ENCODE measurements around the gene MROH2A.

The MROH2A gene

DNA sequence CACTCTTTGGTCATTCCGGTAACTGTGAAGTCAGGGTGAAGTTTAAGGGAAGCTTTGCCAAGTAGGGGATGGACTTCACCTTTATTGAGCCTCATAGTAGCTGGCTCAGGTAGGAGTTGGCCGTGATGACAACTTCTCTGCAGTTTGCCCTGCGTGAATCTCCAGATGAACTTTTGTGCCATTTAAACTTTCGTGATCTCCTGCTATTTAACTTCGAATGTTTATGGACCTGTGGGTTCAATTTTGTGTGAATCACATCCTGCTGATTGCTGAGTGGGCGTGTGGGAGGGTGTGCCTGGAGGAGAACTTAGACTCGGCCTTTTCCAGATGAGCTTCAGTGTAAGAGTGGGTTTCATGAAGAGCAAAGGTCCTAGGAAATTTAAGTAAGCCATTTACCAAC lies 13.9 kb upstream of the MROH2A start:
- DNase-seq, result no peak

DNA sequence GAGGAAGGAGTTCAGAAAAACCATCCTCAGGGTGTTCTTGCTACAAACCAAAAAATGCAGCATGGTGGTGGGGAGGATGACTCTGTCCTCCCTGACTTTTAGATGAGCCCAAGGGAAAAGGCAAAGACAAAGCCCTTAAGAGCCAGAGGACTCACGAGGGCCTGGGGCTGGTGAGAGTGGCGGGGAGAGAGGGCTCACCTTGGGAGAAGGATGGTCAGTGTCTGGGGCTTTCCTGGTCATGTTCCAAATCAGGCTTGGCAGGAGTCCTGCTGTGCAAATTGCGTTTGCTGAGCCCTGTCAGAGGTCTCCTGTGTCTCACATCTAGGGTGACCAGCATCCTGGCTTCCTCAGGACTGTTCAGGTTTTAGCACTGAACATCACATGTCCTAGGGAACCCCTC lies 13.4 kb upstream of the MROH2A start:
- DNase-seq, result no peak

DNA sequence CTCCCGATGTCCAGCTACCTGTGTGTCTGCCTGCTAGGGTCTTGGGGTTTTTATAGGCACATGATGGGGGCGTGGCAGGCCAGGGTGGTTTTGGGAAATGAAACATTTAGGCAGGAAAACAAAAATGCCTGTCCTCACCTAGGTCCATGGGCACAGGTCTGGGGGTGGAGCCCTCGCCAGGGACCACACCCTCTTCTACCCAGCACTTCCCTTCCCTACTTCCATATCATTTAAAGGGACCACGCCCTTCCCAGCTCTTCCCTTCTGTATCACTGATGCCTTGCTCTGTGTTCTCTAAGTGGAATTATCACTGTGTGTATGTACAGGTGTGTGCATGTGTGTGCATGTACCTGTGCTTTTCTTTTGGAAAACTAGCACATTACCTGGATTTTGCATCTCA lies 11.7 kb upstream of the MROH2A start:
- DNase-seq, result no peak

DNA sequence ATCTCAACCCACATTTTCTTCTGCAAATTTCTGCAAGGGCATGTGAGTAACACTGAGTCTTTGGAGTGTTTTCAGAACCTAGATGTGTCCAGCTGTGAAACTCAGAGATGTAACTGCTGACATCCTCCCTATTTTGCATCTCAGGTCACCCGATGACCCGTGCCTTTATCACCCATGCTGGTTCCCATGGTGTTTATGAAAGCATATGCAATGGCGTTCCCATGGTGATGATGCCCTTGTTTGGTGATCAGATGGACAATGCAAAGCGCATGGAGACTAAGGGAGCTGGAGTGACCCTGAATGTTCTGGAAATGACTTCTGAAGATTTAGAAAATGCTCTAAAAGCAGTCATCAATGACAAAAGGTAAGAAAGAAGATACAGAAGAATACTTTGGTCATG lies 10.1 kb upstream of the MROH2A start:
- no peak for DNase-seq

DNA sequence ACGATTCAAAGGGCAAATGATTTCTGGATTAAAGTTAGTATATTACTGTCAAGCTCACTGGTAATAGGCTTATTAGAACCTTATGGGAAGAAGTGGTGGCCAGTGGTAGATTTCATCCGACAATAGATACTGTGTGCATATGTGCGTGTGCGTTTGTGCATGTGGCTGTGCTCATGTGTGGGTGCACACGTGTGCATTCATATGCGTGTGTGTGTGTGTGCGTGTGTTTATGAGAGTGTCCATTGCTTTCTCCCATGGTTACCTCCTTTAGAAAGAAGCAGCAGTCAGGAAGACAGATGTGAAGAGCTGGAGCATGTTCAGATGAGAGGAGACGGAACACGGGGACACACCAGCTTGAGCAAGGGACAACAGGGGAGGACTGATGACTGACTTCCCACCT lies 8.9 kb upstream of the MROH2A start:
- DNase-seq, result no peak

DNA sequence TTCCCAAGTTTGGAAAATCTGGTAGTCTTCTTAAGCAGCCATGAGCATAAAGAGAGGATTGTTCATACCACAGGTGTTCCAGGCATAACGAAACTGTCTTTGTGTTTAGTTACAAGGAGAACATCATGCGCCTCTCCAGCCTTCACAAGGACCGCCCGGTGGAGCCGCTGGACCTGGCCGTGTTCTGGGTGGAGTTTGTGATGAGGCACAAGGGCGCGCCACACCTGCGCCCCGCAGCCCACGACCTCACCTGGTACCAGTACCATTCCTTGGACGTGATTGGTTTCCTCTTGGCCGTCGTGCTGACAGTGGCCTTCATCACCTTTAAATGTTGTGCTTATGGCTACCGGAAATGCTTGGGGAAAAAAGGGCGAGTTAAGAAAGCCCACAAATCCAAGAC lies 6.0 kb upstream of the MROH2A start:
- DNase-seq, result no peak

DNA sequence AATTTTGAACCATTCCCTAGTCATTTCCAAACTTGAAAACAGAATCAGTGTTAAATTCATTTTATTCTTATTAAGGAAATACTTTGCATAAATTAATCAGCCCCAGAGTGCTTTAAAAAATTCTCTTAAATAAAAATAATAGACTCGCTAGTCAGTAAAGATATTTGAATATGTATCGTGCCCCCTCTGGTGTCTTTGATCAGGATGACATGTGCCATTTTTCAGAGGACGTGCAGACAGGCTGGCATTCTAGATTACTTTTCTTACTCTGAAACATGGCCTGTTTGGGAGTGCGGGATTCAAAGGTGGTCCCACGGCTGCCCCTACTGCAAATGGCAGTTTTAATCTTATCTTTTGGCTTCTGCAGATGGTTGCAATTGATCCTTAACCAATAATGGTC lies 5.5 kb upstream of the MROH2A start:
- DNase-seq, result no peak

DNA sequence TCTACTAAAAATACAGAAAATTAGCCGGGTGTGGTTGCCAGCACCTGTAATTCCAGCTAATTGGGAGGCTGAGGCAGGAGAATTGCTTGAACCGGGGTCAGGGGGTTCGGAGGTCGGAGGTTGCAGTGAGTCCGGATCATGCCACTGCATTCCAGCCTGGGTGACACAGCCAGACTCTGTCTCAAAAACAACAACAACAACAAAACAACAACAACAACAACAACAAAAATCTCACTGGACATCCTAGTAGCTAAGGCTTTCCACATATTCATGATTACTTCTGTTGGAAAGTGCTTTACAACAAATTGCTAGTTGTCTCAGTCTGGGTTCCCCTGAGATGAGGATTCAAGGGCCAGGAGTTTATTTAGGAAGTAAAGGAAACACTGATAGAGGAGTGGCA lies 4.3 kb upstream of the MROH2A start:
- DNase-seq, result no peak

DNA sequence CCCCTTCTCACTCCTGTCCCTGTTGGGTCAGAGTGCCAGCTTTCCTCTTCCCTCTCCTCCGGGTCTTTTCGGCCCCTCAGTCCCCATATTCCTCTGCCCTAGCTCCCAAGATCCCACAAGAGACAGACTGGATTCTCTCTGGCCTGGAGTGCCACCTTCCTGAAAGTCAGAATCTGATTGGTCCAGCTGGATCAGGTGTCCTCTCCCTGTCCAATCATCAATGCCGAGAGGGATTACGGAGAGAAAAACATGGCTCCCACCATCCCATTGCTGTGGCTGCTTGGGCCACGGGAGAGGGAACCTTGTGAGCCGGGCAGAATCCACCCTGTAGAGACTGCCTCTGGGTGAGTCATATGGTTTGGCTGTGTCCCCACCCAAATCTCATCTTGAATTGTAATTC lies 2.7 kb upstream of the MROH2A start:
- no peak for DNase-seq

DNA sequence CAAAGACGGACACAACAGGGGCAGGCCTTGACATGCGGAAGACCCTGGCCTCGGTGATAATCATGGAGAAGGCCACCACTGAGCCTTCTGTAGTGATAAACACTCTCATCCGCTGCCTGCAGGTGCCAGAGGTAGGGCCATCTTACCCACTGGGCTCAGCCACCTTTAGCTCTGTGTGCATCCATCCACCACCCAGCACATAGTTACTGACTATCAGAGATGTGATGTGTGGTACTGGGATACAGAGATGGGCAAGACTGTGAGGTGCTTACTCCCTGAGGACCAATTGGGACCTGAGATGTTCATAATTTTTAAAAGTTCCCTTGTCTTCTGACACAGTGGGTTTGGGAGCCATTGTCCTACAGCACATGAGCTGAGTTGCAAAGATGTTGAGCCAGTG lies 1.6 kb downstream of the MROH2A start:
- no peak for DNase-seq

DNA sequence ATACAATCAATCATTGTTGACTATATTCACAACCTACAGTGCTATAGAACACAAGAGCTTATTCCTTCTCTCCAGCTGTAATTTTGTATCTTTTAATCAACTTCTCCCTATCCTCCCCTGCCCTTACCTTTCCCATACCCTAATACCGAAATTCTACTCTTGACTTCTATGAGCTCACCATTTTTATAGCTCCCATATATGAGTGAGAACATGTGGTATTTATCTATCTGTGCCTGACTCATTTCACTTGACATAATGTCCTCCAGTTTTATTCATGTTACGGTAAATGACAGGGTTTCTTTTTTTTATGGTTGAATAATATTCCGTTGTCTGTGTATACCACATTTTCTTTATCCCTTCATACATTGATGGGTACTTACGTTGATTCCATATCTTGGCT lies 2.6 kb downstream of the MROH2A start:
- no peak for DNase-seq

DNA sequence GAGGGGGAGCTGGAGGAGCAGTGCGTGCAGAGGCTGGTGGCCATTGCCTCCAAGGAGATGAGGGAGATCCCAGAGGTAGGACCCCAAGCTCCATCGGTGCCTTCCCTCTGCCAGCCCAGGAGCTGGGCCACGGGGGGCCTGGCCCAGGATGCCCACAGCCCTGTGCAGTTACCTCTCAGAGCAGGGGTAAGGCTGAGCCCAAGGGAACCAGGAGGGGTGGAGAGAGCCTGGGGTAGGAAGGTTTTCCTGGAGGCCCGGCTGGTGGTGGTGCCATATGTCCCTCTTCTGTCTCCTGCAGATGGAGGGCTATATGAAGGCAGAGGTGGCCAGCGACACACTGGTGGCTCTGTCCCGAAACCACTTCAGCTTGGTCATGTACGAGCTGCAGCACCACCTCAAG lies 11.4 kb downstream of the MROH2A start:
- DNase-seq, result no peak

DNA sequence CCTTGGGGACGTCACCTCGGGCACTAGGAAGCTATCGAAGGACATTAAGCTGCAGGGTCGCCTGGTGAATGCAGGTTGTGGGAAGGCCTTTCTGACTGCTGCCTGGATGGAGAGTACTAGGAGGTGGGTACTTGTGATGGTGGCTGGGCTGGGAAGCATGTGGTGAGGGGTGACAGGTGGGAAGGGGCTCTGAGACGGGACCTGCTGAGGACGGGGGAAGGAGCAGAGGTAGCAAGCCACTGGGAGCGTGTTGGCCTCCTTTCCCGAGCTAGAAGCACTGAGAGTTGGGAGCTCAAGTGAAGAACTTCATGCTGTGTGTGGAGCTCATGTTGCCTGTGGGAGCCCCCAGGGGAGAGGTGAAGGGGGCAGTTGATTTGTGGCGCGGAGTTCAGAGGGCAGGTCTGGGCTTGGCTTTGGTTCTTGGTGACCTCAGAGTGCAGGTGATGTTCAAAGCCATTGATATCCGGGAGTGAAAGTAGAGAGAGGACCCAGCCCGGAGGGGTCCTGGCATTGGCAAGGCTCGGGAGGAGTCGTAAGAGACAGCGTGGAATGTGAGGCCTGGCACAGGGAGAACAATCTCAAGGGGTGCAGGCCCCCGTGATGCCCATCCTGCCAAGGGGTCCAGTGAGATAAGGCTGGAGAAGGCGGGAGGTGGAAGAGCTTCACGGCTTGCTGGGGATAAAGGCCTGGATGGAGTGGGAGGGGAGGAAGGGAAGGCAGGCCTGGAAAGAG lies 13.2 kb downstream of the MROH2A start:
- DNase-seq, result no peak

DNA sequence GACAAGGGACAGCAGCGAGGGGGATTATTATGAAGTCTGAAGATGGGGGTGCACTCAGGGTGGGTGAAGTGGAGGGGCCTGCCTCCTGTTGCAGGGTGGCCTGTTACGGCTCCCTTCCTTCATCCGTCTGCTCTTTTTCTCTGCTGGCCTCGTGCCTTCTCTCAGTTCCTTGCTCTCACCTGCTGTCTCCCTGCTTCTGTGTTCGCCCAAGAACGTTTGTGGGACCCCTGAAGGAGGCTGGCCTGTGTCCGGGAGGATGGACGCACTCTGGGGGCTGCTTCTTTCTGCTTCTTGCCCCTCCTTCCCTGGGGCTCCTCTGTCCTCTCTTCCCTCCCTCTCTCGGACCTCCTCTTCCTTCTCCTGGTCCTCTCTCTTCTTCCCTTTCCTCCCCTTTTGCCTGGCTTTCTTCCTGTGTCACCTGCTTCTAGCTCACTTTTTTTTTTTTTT lies 13.8 kb downstream of the MROH2A start:
- DNase-seq, result no peak

DNA sequence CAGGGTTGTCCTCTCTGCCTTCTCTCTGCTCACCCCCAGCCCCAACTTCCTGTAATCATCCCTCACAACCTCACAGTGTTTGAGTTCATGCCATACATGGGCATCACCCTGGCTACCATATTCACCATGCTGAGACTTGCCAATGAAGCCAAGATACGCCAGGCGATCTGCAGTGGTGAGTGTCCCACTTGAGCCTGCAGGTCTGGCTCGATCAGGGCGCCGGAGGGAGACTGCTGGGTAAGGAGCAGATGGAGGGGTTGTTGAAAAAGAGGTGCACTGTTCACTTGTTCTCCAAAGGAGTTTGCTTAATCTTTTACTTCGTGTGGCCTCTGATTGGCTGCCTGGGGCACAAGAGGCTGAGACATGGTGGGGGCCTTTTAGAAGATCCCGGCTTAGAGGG lies 14.6 kb downstream of the MROH2A start:
- no peak for DNase-seq

DNA sequence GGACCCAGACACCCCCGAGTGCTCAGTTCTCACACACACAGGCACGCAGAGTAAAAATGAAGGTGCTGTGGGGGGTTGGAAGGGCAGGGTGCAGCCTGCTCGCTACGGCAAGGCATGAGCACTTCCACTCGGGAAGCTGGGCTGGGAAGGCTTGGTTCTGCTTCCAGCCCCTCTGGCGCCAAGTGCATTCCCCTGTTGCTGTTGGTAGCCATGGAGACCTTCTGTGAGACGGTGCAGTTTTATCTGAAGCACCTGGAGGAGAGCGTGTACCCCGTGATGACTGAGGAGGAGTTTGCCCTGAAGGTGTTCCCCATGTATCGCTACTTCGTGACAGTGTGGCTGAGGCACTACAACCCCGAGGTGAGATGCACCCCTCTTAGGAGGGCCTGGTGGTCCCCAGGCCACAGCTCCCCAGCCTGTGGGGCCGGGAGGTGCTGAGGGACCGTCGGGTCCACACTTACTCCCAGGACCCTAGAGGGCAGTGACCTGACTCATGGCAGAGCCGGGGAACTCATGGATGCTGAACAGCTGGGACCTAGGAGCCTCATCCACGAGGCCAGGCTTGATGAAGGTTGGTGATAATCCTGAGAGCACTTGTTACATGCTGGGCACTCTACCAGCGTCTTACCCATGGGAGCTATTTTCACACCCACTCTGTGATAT lies 15.5 kb downstream of the MROH2A start:
- DNase-seq, result no peak

DNA sequence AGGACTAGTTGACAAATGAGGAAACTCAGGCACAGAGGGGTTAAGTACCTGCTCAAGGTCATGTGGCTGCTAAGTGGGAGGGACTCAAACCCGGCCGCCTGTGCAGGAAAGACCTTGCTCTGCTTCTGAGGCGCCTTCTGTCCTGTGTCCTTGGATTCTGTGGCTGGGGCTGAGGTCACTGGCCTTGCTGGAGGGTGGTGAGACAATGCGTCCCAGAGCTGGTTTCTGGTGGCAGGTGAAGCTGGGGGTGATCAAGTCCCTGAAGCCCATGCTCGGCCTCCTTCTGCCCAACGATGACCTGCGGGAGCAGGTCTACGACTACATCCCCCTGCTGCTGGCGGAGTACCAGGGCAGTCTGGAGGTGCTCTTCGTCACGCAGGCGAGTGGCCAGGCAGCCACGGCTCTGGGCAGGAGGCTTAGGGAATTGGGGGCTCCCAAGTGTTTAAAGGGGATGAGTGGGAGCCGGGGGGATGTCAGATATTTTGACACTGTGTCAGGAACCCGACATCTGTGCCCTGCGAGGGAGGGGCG lies 16.1 kb downstream of the MROH2A start:
- no peak for DNase-seq

DNA sequence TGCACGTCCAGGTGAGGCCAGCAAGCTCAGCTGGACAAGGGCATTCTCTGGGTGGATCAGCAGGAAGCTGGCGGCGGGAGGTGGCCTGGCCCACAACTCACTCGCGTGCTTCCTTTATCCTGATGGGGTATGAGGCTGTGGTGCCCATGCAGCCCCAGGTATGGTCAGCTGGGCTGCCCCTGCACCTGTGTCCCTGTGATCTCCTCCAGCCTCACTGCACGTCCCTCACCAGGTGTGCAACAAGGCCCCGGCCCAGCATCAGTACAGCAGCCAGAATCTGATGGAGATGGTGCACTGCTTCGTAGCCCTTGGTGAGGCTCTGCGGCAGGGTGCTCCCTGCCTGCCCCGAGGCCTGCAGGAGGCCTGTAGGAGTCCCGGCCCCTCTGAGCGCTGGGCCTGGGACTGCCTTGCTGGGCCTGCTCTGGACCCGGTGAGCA lies 17.6 kb downstream of the MROH2A start:
- no peak for DNase-seq

DNA sequence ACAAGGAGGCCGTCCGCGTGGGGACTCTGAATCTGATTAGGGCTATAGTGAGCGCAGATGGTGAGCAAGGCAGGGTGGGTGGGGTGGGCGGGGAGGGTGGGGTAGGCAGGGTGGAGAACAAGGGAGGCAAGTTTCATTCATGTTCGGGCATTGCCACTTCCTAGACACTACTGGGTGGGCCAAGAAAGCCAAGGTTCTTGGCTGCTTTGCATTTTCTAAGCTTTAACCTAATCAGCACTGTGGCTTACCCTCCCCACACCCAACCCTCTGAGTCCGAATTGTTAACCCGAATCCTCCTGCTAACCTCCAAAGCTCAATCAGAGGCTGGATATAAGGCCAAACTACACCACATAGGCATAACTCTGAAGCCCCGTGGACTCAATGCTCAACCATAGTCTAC lies 18.1 kb downstream of the MROH2A start:
- DNase-seq, result no peak

DNA sequence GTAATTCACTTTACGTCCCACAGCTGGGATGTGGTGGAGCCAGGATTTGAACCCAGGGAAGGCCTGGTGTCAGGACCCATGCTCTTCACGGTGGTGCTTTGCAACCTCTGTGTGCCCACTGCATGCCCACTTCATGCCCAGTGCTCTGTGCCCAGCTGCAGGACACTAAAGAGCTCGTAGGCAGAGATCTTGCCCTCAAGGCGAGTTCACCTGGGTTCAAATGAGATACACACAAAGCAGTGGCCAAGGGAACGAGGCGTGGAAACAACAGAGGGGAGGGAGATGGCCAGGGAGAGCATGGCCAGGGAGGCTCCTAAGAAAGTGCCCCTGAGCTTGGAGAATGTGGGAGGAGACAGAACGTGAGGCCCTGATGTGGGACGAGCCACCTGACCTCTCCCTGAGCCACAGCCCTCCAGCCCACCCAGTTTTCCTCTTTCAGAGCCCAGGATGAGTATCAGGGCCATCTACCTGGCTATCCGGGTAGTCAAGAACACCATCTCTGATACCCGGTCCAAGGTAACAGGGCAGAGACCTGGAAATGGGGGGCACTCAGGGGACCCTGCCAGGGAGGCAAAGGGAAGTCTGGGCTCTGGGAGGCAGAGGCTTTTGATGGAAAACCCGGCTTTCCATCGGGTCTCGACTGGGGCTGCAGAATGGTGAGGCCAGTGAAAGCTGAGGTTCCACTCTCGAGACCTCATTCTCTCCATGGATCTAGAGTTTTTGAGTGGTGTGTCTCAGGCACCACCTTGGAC lies 20.4 kb downstream of the MROH2A start:
- no peak for DNase-seq

DNA sequence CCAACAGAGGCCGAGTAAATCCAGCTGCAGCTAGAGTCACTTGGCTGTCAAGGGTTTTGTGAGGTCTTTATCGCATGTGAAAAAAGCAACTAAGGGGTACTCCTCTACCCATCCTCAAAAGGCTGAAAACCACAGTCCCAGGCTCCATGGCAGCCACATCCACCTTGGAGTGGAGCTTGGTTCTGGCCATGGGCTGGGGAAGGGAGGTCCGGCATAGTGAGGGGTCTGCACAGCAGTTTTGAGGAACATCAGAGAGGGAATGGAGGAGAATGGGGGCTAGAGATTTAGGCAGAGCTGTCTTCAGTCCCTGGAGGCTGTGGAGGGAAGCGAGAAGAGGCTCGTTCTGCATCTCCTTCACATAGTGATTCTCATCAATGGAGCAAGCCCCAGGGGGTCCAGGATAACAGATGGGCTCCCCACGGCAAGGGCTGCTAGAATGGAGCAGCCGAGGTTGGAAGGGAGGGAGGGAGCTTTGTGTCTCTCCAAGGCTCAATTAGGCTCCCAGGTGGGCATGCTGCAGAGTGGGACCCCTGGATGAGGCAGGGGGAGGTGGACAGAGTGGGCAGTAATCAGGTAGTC lies 21.0 kb downstream of the MROH2A start:
- no peak for DNase-seq

DNA sequence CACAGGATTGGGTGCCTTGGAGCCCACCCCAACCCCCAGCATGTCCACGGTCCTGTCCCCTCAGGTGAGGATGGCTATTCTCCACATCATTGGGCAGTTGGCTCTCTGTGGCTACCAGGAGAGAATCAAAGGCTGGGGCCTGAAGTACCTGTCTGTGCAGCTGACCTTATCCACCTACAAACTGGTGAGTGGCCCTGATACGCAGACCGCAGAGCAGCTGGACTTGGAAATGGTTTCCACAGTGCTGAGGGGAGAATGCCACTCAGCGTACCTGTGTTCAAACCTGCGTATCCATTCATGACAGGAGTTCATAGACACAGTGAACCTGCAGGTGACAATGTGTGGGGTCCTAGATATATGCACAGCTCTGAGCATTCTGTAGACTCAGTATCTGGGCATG lies 21.6 kb downstream of the MROH2A start:
- no peak for DNase-seq

DNA sequence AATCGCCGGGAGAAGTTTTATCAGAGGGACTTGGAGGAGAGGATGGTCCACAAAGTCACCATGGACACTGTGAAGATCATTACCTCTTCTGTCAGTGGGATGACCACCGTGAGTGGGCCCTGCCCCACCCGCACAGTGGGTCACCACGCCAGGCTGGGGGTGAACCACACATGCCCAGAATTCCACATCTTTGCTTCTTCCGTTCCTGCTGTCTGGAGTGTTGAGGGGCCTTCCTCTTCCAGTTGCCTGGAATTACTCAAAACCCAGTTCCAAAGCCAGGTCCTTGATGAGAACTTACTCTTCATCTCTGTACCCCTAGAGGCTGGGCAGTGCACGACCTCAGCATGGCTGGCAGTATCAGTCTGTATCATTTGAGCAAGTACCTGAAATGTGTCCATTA lies 22.1 kb downstream of the MROH2A start:
- no peak for DNase-seq

Data from NCI-H1048 (cell line).